Keratinocyte (primary cell): ENCODE data around the gene TOP1. TPM values are rescaled to one million over a fixed set of nuclear protein-coding genes. Genes with fewer than 3 reads are reported as not detected.
A peak's percentile ranks its signal among the peaks of the same experiment; 100 is the strongest.

Experiments used
- DNase-seq: peaks from one replicate; pipeline ENCODE4 v3.0.0-alpha.2; 2011; ENCODE audit warnings: low read depth, missing footprints, low spot score
- FAIRE-seq: peaks from 2 replicates; lab custom pipeline; 2011; peaks lifted over from hg19 to GRCh38; lab: Jason Lieb, UNC
- H2AFZ ChIP-seq: 2 replicates; pipeline ENCODE4 v1.6.0; 2012; ENCODE audit warnings: low read length, control low read depth, inconsistent platforms; ENCODE audit not compliant: control insufficient read depth
- H3K27ac ChIP-seq: 2 replicates; pipeline ENCODE4 v1.5.1; 2011; ENCODE audit warnings: low read length; ENCODE audit not compliant: control insufficient read depth, insufficient read depth
- H3K27me3 ChIP-seq: 3 replicates; pipeline ENCODE4 v1.6.0; 2011; ENCODE audit warnings: low read length; ENCODE audit not compliant: control insufficient read depth, insufficient read depth; ENCODE audit errors: extremely low read depth
- H3K36me3 ChIP-seq, 2 experiments: 2 replicates in 1 of 2; 3 replicates in 1 of 2; pipeline ENCODE4 v1.5.1; 2011; ENCODE audit warnings: low read length in 2 of 2, mild to moderate bottlenecking in 1 of 2; ENCODE audit not compliant: control insufficient read depth in 2 of 2, insufficient read depth in 2 of 2; ENCODE audit errors: extremely low read depth in 1 of 2
- H3K4me1 ChIP-seq: 3 replicates; pipeline ENCODE4 v1.5.1; 2011; ENCODE audit warnings: low read length; ENCODE audit not compliant: control insufficient read depth, insufficient read depth; ENCODE audit errors: extremely low read depth
- H3K4me2 ChIP-seq: 3 replicates; pipeline ENCODE4 v1.6.0; 2011; ENCODE audit warnings: low read depth, low read length; ENCODE audit not compliant: control insufficient read depth, insufficient read depth; ENCODE audit errors: extremely low read depth
- H3K4me3 ChIP-seq, 3 experiments: fragments of 200-600 bp in 1 of 3; sonication (generic) in 1 of 3; 2 replicates in 2 of 3; 3 replicates in 1 of 3; pipeline ENCODE4 v1.5.1; 2011 to 2016; ENCODE audit warnings: low read length in 3 of 3, mild to moderate bottlenecking in 3 of 3, control low read depth in 2 of 3, inconsistent platforms in 1 of 3, low read depth in 1 of 3, mixed read lengths in 1 of 3, mixed run types in 1 of 3, moderate library complexity in 1 of 3; ENCODE audit not compliant: control insufficient read depth in 2 of 3, insufficient read depth in 2 of 3; ENCODE audit errors: extremely low read depth in 1 of 3
- H3K79me2 ChIP-seq: 2 replicates; pipeline ENCODE4 v1.6.0; 2012; ENCODE audit warnings: low read length; ENCODE audit not compliant: control insufficient read depth, insufficient read depth
- H3K9ac ChIP-seq: 3 replicates; pipeline ENCODE4 v1.6.0; 2011; ENCODE audit warnings: low read length; ENCODE audit not compliant: control insufficient read depth, insufficient read depth; ENCODE audit errors: extremely low read depth
- H3K9me1 ChIP-seq: 3 replicates; pipeline ENCODE4 v1.6.0; 2011; ENCODE audit warnings: low read length; ENCODE audit not compliant: control insufficient read depth, insufficient read depth; ENCODE audit errors: extremely low read depth
- H3K9me3 ChIP-seq: 2 replicates; pipeline ENCODE4 v1.5.1; 2012; ENCODE audit warnings: low read depth, low read length; ENCODE audit not compliant: control insufficient read depth
- H4K20me1 ChIP-seq: 3 replicates; pipeline ENCODE4 v1.6.0; 2011; ENCODE audit warnings: low read length; ENCODE audit not compliant: control insufficient read depth, insufficient read depth; ENCODE audit errors: extremely low read depth
- CTCF ChIP-seq, 3 experiments: IDR thresholded peaks in 1 of 3; conservative IDR thresholded peaks in 1 of 3; optimal IDR thresholded peaks in 1 of 3; 2 replicates in 2 of 3; 3 replicates in 1 of 3; pipeline versions ENCODE3 to v1.5.1; 2011; ENCODE audit warnings: low read length in 3 of 3, mild to moderate bottlenecking in 3 of 3, moderate library complexity in 2 of 3, control low read depth in 1 of 3, inconsistent platforms in 1 of 3; ENCODE audit not compliant: insufficient read depth in 2 of 3; ENCODE audit errors: extremely low read depth in 1 of 3
- EZH2 ChIP-seq: IDR thresholded peaks from one replicate; pipeline ENCODE4 v1.6.1; 2012; ENCODE audit warnings: inconsistent platforms, mild to moderate bottlenecking, low read length, moderate library complexity
- dilution Hi-C: fragments of 300-500 bp; cut with MboI; formaldehyde crosslinking; loops from one replicate; pipeline ENCODE4 v1.7.0; 2020; ENCODE audit warnings: low sequenced_read_pairs; ENCODE audit not compliant: extremely low pct_ligation_motif_present
- polyA plus RNA-seq, 5 experiments: library from polyadenylated mRNA; depleted of rRNA in 3 of 5; stranded (reverse) in 3 of 5; stranded (forward) in 1 of 5; unstranded in 1 of 5; fragments of >200 nt; gene quantifications; 1 replicate in 1 of 5; 2 replicates in 3 of 5; 3 replicates in 1 of 5; pipeline versions ENCODE4 v1.2.1 to v1.2.3, GENCODE V29; 2011 to 2012; ENCODE audit warnings: missing spikeins in 2 of 5, low read depth in 1 of 5, low replicate concordance in 1 of 5

The TOP1 gene
- polyA plus RNA-seq, 1 donor (not counting 4 experiments of a cell fraction or from before 2014, with no cell fraction given) = 25.2 TPM

- dilution Hi-C loops = no loop called here
- H3K4me1 ChIP-seq = peaks cover 16% of the 10 kb centered on the region
- no peak for FAIRE-seq
- H3K9me1 ChIP-seq = no peaks in the 10 kb centered on the region
- no peak for DNase-seq
- H2AFZ ChIP-seq = no peak overlapping the region
- H3K27ac ChIP-seq = no peak overlapping the region
- no peaks in the 10 kb centered on the region for H3K9me3 ChIP-seq
- TF ChIP-seq CTCF (optimal IDR thresholded peaks at IDR 0.05 in 1 of 3, IDR thresholded peaks at IDR 0.05 in 1 of 3, conservative IDR thresholded peaks at IDR 0.05 in 1 of 3; ENCODE audit: extremely low read depth in 1 of 3, insufficient read depth in 2 of 3, low read length in 3 of 3) (no peak), EZH2 (no peak)
- H4K20me1 ChIP-seq = no peaks in the 10 kb centered on the region
- H3K36me3 ChIP-seq = no peaks in the 10 kb centered on the region
- H3K9ac ChIP-seq = no peak overlapping the region
- H3K79me2 ChIP-seq = no peaks in the 10 kb centered on the region
- no peak overlapping the region for H3K4me2 ChIP-seq
- no peaks in the 10 kb centered on the region for H3K27me3 ChIP-seq
- H3K4me3 ChIP-seq = no peak overlapping the region
These were observed 5.1 kb upstream of the TOP1 start for GRCh38 chr20:41023549-41023948.

GRCh38 chr20:41027366-41027765, 1.3 kb upstream of the TOP1 start:
- DNase-seq (no peak), FAIRE-seq (no peak)
- Histone ChIP-seq H4K20me1 (peaks cover 8% of the 10 kb centered on the region), H3K4me3 (peak overlapping the region in 1 of 3 experiments; percentile 53), H3K79me2 (peaks cover 38% of the 10 kb centered on the region), H3K9ac (peak overlapping the region; percentile 95), H3K36me3 (peaks cover 0 to 14% of the 10 kb centered on the region in 2 experiments), H3K9me1 (no peaks in the 10 kb centered on the region), H3K27ac (peak overlapping the region; percentile 69), H3K4me2 (peak overlapping the region; percentile 84), H3K4me1 (peaks cover 23% of the 10 kb centered on the region), H3K27me3 (no peaks in the 10 kb centered on the region), H3K9me3 (no peaks in the 10 kb centered on the region), H2AFZ (peak overlapping the region; percentile 33)
- TF ChIP-seq CTCF (optimal IDR thresholded peaks at IDR 0.05 in 1 of 3, IDR thresholded peaks at IDR 0.05 in 1 of 3, conservative IDR thresholded peaks at IDR 0.05 in 1 of 3; ENCODE audit: extremely low read depth in 1 of 3, insufficient read depth in 2 of 3, low read length in 3 of 3) = no peak
- no peak for TF ChIP-seq EZH2
- dilution Hi-C loops = no loop called here
